HG02759 (cell line): ENCODE results near the gene STARD13.
A peak's percentile ranks its signal among the peaks of the same experiment; 100 is the strongest.

Experiments
- ATAC-seq: cut with Tn5 transposase; IDR thresholded peaks from one replicate; pipeline ENCODE4 v1.9.1; 2021; ENCODE audit warnings: mild to moderate bottlenecking, moderate library complexity; ENCODE audit not compliant: unreplicated experiment

Gene STARD13

DNA sequence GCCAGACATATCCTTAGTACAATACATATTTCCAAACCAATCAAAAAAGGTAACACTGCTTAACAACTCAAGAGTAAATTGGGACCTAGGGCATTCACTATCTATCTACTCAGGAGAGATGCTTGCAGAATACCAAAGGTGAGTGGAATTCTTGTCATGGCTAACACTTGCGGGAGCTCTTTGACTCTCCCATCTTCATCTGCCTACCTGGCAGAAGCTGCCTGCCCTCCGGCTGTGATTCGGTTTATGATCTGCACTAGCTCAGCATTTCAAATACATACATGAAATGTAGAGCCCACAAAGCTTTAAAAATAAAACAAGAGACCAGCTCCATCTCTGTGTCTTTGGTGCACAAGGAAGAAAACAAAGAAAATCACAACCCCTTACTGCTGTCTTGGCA is 127.3 kb downstream of the STARD13 start:
- no peak for ATAC-seq

DNA sequence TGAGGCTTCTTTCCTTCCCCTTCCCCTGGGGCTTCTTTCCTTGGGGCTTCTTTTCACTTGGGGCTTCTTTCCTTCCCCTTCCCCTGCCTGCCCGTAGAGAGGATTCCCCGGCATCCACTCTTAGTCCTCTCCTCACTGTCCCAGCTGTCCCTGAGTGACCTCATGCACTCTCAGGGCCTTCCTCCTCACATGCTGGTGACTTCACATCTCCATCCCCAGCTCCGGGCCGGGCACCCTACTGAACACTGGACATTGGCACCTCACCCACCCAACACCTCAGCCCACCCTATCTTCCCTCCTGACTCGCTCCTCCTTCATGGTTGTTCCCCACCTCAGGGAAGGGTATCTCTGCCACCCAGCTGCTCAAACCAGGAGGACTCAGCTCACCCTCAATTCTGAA is 130.6 kb downstream of the STARD13 start:
- no peak for ATAC-seq

DNA sequence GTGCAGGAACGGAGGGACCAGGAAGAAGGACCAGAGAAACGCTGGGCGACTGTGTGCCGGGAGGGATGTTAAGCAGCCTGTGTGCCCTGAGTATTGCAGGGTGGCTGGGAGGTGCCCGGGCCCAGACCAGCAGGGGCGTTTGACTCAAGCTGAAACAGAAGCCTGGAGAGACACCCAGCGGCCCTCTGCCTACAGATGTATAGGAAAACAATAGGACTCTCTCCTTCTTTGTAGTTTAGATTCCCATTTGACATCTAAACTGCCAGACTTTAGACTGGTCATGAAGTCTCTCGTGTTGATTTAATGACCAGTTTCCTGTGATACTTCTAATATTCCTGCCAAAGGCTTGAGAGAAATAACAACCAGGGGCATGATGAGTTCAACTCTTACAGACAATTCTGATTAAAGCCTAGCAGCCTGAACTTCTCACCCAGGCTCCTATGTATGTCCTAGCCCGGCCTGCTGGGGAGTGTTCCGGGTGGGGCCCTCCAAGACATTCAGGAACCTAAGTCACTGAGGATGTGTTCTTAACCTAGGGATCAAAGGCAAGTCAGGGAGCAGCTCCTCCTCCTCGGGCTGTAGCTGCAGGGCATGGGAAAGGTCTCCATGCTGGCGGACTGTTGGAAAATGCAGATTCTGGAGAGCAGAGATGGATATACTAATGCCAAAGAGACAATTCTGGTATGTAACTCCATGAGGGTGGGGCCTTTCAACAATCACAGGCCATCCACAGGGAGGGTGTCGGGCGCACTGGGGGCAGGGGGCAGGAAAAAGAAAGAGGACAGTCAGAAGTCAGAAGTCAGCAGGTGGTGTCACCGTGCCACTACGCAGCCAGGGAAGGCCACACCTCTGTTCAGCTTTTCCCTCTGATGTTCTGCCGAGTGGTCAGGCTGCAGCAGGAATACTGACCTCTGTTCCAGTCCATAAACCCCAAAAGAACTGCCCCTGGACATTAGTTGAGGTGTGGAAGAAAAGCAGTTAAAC is 131.8 kb downstream of the STARD13 start:
- ATAC-seq: no peak

DNA sequence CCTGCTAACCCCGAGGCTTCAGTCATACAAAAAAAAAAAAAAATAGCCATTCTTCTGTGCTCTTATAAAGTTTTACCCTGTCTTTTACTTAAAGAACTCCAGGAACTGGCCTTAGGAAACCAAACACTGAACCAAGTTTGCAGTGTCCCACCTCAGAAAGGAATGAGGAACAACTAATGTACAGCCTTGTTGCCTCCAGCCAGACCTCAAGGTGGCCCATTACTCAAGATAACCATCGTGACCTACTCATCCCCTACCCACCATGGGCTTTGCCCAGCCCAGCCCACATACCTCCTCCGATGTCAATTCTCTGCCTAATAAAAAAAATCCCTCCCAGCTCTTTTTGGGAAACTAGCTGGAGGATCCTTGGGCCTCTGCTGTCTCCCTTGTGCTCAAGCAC is 133.2 kb downstream of the STARD13 start:
- ATAC-seq: no peak

DNA sequence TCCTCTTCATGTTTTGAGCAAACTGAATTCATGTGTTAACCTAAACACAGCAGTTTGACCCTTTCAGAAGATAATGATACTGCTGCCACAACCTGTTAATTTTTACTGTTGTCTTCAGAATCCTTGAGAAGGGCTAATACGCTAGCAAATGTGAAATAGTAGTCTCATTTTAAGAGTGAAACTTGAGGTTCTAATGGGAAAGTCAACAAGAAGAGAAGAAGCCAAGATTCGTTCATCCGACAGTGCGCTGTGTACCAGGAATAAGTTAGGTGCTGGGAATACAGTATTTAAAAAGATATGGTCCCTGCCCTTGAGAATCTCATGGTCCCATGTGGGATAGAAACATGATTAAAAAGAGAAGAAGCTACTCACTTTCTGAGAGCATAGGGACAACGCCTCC is 134.9 kb downstream of the STARD13 start:
- no peak for ATAC-seq

DNA sequence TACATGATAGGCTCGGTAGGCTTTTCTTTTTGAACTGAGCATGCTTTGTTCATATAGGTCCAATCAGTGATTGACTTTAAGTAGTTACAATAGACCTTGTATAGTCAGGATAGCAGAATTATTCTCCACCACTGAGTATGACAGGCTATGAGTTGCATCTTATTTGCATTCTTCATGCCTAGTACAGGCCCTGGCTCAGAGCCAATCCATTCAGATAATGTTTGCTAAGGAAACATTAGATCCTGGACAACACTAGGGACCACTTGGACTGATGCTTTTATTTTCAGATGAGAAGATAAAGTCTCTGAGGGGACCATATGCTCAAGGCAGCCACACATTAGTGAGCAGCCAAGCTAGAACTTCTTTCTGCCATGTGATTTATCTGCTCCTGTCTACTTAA is 135.4 kb downstream of the STARD13 start:
- ATAC-seq: no peak

DNA sequence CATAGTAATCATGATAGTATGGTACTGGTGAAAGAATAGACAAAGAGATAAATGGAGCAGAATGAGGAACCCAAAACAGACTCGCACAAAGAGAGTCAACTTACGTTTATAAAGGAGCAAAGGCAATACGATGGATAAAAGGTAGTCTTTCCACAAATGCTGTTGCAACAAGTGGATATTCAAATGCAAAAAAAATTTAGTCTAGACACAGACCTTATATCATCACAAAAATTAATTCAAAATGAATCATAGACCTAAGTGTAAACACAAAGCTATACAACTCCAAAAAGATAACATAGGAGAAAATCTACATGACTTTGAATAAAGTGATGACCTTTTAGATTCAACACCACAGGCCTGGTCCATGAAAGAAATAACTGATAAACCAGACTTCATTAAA is 137.7 kb downstream of the STARD13 start:
- ATAC-seq: no peak

DNA sequence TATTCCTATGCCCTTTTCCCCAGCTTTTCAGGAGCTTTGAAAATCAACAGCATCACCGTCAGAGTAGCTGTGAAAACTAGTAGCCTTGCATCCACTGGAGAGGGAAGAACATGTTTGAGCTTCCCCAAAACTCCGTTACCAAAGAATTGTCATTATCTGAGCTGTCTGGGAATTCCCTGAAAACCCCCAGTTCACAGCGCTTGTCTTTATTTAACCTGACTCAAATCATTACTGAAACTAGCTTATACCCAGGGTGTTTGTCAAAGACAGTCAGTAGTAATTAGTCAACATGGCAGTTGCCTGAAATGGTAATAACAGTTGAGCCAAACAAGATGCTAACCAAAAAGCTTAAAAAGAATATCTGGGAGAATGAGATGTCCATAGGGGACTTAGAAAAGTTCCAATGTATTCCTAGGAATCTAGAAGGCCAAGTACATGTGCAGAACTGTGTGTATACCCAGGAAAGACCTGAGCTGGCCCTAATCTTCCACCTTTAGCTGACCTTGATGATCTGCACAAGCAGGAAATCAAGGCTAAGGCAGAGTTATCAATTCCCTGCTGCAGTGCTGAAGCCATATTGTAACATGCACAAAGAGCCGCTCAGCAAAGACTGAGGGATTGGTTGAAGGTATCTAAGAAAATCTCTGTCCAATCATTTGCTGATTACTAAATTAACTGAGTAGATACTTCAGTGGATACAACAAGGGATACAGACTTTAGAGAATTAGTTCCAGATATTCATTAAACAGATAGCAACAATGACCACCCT is 138.5 kb downstream of the STARD13 start:
- ATAC-seq: peak; percentile 96

DNA sequence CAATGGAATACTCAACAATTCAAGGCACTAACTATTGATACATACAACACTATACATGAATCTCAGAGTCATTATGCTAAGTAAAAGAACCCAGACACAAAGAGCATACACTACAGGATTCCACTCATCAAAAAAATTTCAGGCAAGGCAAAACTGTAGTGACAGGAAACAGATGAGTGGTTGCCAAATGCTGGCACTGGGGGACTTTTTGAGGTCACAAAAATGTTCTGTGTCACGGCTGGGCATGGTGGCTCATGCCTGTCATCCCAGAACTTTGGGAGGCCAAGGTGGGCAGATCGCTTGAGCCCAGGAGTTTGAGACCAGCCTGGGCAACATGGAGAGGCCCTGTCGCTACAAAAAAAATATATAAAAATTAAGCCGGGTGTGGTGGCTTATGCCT is 139.9 kb downstream of the STARD13 start:
- ATAC-seq: no peak

DNA sequence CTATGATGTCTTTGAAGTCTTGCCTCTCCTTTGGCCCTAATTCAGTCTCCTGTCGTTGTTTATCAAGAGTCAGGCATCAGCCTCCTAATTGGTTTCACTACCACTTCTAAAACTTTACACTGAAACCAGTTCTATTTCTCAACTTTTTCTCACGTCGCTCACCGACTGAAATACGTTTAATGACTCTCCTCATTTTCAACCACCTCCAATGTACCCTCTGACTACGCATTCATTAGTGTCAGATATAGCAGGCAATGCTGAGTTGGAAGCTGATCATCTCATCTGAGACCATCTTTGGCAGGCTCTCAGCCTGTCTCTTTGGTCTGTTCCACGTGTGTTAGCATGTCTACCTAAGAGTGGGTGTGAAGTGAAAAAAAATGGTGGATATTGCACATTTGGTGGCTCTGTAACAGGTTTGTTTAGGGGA is 141.2 kb downstream of the STARD13 start:
- ATAC-seq: no peak

DNA sequence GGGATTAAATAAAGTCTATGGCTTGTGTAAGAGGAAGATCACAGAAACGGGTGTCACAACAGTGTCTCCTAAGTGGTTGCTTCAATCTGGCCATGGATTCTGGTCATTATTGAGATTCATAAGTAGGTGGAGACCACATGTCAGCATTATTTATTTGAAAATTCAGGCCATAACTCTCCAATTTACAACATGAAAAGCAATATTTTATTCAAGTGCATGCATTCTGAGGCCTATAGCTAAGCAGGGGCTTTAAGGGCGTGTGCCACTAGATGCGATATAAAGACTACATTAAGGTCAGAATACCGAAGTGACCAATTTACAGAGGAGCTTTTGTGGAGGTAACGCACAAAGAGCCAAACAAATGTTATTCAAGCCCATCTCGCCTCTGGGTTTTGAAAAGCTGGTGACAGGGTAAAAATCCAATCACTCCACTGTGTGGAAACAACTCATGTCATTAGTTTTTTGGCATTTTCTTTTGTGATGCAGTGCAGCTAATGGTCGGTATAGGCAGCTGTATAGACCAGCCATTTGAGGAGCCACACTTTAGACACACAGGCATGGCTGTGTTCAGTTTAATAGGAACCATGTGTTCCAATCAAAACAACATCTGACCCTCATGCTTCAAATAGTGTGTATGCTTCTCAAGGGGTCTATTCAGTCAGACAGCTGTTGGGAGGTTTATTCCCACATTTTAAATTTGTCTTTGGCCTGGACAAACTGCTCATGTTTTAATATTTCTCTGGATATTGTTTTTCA is 145.6 kb downstream of the STARD13 start:
- ATAC-seq: no peak

DNA sequence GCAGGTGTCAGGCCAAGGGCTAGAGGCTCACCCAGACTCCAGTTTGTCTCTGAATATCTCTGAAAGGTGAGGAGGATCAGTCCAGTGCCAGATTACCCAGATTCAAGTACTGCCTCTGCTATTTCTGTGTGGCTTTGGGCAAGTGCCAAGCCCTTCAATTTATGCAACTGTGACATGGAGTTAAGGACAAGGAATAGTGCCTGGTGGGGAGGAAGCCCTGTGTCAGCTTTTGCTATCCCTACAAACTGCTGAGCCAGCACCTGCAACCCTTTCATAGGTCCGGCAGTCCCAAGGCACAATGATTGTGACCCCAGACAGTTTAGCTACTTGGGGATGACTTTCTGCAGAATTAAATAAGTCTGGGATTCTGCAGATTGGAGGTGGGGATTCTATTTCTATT is 146.4 kb downstream of the STARD13 start:
- ATAC-seq: no peak

DNA sequence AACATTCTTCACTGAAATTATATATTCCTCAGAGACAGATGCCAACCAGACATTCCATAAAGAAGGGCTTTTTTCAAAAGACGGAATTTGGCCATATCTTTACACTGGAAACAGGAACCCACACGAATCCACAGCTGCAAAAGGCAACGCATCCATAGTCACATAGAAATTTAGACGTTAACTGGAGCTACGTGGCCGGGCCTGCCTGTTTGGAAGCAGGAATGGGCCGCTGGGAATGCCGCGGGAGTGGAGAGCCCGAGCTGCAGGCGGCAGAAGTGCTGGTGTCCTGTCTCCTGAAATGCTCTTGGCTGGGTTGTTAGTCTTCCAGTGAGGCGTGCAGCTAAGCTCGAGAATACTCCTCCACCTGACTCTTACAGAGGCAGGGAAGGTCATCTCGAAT is 147.1 kb downstream of the STARD13 start:
- ATAC-seq: no peak

DNA sequence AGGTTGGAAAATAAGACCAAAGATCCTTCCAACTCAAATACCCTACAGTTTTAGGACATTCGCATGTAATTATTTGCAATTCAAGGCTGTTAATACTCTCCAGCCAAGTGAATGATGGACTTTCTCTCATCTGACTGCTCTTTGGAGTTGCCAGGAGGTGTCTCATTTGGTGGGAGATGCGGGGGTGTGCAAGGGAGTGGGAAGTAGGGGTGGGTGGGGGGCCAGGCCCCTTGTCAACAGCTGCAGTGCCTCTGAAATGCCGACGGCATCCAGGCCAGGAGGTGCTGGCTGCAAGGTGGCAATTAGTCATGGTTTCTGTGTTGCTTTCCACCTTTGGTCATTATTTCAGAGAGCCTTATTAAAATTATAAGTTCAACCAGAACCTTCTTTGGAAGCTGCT is 147.8 kb downstream of the STARD13 start:
- no peak for ATAC-seq

DNA sequence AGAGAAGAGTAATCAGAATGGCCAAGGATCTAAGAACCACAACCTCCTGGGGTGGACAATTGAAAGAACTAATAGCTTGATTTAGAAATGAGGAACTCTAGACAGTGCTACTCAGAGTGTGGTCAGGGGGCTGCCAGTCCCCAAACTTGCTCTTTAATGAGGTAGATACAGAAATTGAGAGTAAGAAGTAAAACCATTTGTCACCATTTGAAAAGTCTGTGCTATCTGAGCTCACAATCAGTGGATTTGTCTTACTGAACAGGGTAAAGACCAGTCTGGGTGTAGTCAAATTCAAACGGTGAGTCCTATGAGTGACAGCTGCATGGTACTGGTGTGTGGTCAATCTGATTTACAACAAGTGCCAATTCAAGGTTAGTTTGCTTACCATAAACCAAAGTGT is 150.5 kb downstream of the STARD13 start:
- ATAC-seq: no peak

DNA sequence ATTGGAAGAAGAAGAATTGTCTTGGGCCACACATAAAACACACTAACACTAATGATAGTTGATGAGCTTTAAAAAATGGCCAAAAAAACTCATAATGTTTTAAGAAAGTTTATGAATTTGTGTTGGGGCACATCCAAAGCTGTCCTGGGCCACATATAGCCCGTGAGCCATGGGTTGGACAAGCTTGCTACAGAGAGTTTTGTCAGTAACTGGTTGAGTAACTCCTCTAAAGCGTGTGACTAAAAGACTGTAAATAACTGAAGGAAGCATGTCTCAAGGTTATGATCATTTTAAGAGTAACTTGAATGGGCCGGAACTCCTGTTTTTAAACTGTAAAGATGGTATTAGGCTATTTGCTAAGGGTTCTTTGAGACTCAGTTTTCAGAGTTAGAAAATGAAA is 151.3 kb downstream of the STARD13 start:
- ATAC-seq: no peak

DNA sequence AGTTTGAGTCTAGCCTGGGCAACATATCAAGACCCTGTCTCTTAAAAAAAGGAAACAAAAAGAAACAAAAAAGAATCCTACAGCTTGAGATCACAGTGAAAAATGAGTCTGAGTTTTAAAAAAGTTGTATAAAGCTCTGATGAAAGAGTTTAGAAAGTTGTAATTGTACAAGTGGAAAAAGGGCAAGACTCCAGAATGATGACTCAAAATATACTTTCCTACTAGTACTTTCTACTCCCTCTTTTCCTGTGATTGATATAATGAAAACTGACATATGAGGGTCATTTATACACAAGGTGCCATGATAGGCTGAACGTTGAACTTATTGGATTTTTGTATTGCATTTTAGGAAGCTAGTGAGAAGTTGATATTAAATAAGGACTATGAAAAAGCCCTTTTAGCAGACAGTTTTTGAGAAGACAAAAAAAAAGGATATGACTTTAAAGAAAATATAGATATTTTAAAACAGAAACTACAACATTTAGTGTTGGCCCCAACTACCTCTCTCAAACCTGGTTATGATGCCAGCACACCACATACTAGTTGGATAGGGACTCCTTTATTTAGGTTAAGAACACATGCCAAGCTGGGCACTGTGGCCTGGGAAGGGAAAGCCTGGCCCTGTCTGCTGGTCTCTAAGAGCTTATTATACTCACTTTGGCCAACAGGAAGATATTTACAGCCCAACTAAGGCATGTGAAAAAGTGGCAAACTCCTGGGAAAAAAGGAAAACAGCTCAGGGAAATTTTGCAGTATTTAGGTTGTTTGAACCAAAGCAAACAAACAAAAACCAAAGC is 152.7 kb downstream of the STARD13 start:
- ATAC-seq: no peak

DNA sequence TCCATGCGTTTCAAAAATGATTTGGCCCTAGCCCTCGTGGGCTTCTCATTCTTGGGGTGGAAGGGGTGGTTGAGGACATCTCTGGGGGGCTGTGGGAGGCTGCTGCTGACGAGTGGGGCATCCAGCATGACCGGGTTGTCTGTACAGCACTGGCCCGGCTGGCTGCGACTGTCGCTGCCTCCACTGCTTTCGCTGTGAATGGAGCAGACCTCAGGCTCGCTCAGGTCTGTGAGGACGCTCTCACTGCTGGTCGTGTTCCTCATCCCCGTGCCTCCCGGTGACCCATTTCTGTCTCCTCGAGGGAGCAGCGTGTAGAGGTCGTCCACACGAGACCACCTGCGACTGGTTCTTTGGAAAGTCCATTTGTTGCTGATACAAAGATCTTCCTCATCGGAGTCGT is 155.7 kb downstream of the STARD13 start:
- ATAC-seq: no peak

DNA sequence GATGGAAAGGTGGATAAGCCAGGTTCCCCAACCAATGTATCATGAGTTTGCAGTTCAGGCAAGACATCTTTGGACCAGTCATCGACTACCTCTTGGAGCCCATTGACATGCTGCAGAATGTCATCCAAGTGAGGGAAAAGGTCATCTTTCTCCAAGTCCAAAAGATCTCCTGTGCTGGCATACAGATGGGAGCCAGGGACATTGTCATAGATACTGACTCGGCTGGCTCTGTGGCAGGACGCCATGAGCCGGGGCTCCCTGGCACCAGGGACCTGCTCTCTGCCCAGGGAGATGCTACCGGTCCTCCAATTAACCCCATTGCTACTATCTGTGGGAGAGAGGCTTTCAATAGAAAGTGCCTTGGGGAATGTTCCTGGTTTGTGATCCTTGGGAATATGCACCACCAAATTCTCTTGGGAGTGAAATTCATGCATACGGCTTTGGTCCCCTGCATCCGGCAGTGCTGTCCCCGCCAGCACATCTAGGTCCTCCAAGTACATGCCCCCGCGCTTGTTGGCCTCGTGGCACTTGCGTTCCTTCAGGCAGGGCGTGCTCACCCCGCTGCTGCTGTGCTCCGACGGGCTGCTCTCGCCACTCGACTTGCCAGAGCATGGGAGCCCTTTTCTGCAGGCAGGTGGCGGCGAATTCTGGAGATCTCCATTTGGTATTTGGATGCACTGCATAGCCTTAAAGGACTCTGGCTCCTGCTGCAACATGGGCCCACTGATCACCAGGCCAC is 156.3 kb downstream of the STARD13 start:
- ATAC-seq: no peak

DNA sequence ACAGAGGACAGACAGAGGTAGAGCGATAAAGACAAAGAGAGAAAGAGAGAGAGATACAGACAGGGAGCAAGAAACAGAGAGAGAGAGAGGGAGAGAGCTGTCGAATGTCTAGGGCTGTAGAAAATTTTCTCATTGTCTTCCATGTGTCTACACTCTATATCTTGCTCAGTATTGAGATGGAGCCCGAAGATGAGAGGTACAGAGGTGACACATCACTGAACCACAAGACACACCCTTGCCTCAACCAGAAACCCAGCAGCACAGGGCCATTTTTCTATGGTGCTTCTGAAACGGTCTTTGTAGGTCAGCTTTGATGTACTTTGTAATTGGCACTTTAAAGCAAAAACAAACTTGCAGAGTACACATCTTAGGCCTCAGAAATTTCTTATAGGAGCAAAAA is 157.4 kb downstream of the STARD13 start:
- no peak for ATAC-seq
